Vagina (tissue), 2 donors: ENCODE measurements around the gene RSPH10B. TPM values are rescaled to one million over a fixed set of nuclear protein-coding genes. Genes with fewer than 3 reads are reported as not detected.
"Not testable (repeated sequence)": the region's sequence is repeated elsewhere in the genome, so short reads cannot be mapped to it uniquely, and the experiment has no call there.

Experiments
- DNase-seq, 2 donors: peaks; one replicate each; pipeline ENCODE4 v3.0.0-alpha.2; 2017; ENCODE audit errors: extremely low spot score in 2 of 2
- H3K27ac ChIP-seq: fragments of 200-600 bp; sonication (generic); one replicate; pipeline ENCODE4 v1.5.1; 2019
- H3K27me3 ChIP-seq: fragments of 200-600 bp; sonication (generic); one replicate; pipeline ENCODE4 v1.5.1; 2019
- H3K36me3 ChIP-seq, 2 donors: fragments of 200-600 bp; sonication (generic); one replicate each; pipeline ENCODE4 v1.5.1; 2017 to 2019
- H3K4me1 ChIP-seq: fragments of 200-600 bp; sonication (generic); one replicate; pipeline ENCODE4 v1.5.1; 2019
- H3K4me3 ChIP-seq, 2 donors: fragments of 200-600 bp; sonication (generic); 1 replicate in 1 of 2; 2 replicates in 1 of 2; pipeline ENCODE4 v1.5.1; 2016 to 2019
- H3K9me3 ChIP-seq: fragments of 200-600 bp; sonication (generic); one replicate; pipeline ENCODE4 v1.5.1; 2019
- intact Hi-C: fragments of 100-400 bp; cut with DNase I; formaldehyde crosslinking; loops from one replicate; pipeline ENCODE4 v1.15.1; 2023
- total RNA-seq: library from RNA; depleted of rRNA; stranded (reverse); fragments of >200 nt; gene quantifications from one replicate; pipeline ENCODE4 v1.2.3, GENCODE V29; 2016

RSPH10B gene
- total RNA-seq, 1 donor from 2014 or later, result not detected

DNA sequence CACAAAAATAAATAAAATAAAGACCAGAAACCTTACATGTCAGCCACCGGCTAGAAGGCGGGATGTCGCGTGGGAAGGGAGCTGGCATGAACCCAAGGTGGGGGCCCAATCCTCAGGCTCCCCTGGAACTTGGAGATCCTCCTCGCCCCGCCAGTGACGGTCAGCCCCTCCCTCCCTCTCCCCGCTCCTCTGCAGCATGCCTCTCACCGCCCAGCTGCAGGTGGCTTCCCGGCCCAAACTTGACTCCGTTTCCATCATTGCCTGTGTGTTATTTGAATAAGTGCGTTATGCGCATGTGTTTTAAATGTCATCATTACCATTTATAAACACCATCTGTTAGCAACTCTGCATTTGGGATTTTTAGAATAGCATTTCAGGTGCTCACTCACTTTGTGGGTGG lies 7.3 kb downstream of the RSPH10B start:
- H3K4me3 ChIP-seq, intact Hi-C loops, DNase-seq, H3K4me1 ChIP-seq, H3K27ac ChIP-seq, H3K27me3 ChIP-seq, H3K36me3 ChIP-seq, H3K9me3 ChIP-seq: not testable (repeated sequence)

DNA sequence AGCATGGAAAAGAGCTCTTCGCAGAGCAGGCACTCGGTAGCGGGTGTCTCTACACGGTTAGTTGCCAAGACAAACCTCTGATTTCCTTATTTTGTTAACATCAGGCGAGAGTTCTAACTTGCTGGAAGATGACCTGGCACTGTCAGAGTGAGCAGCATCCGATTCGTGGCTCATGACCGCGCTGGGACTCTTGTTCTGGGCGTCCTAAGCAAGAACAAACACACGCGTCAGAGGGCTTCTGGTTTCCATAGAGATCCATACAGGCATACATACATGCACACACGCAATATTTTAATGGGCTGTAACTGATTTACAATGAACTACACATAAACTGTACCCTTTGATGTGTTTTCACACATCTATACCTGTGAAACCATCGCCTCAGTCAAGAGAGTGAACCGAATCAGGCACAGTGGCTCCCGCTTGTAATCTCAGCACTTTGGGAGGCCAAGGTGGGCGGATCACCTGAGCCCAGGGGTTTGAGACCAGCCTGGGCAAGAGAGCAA lies 35.5 kb downstream of the RSPH10B start:
- H3K27ac ChIP-seq, H3K27me3 ChIP-seq, H3K36me3 ChIP-seq, H3K9me3 ChIP-seq, DNase-seq, H3K4me1 ChIP-seq, H3K4me3 ChIP-seq, intact Hi-C loops: not testable (repeated sequence)

DNA sequence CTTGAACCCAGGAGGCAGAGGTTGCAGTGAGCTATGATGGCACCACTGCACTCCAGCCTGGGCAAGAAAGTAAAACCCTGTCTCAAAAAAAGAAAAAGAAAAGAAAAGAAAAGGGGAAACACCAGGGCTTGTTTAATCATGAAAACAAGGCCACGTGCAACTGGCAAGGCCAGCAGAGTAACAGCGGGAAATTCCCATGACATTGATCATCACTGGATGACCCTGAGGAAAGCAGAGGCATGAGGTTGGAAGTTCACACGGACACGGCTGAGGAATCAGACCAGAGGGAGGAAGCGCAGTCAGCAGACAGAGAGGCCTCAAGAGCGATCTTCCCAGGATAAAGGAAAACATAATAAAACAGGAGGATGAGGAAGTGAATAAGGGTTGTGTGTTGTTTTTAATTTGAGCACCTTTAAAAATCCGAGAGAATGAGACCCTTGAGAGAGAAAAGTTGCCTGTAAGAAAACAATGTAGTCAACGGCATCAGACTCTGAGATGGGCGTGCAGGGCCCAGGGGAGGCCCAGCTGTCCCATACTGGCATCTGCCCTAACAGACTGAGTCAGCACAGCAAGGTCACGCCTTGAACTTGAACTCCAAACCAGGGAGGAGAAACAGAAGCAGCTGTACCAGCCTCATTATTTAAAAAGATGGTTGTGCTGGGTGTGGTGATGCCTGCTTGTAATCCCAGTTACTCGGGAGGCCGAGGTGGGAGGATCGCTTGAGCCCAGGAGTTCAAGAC lies 38.4 kb downstream of the RSPH10B start:
- H3K4me1 ChIP-seq, H3K9me3 ChIP-seq, H3K27me3 ChIP-seq, H3K4me3 ChIP-seq, DNase-seq, H3K36me3 ChIP-seq, intact Hi-C loops: not testable (repeated sequence)
- H3K27ac ChIP-seq, result peak overlapping the region; percentile 66

DNA sequence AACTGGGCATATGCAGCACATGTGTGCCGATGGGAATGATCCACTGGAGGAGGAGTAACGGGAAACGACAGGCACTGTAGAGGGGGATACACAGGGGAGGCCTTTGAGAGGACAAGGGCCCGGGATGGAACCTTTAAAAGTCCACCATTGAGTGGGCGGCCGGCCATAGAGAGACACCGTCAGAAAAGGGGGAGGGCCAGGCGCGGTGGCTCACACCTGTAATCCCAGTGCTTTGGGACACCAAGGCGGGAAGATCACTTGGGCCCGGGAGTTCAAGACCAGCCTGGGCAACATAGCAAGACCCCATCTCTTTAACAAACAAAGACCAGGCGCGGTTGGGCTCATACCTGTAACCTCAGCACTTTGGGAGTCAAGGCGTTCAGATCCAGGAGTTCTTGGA lies 39.2 kb downstream of the RSPH10B start:
- H3K27me3 ChIP-seq, H3K36me3 ChIP-seq, H3K9me3 ChIP-seq, H3K4me3 ChIP-seq, DNase-seq, H3K4me1 ChIP-seq, intact Hi-C loops: not testable (repeated sequence)
- peak overlapping the region; percentile 66 for H3K27ac ChIP-seq

DNA sequence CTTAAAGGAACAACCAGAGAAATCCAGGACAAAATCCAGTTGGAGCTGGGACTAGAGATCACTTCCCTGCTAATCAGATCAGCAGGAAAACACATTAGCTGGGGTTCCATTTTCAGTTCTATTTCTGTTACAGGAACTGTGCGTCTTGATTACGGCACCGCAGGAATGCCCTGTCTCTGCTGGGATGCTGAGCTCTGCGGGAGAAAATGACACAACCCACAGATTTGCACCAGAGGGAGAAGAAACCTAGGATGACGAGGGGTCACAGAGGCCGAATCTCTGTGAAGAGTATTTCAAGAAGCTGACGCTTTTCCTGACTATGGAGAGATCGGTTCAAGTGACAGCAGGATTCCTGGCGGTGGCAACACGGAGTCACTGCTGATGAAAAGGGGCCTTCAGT lies 40.2 kb downstream of the RSPH10B start:
- DNase-seq, H3K27me3 ChIP-seq, H3K27ac ChIP-seq, H3K4me3 ChIP-seq, H3K4me1 ChIP-seq, intact Hi-C loops, H3K36me3 ChIP-seq, H3K9me3 ChIP-seq: not testable (repeated sequence)

DNA sequence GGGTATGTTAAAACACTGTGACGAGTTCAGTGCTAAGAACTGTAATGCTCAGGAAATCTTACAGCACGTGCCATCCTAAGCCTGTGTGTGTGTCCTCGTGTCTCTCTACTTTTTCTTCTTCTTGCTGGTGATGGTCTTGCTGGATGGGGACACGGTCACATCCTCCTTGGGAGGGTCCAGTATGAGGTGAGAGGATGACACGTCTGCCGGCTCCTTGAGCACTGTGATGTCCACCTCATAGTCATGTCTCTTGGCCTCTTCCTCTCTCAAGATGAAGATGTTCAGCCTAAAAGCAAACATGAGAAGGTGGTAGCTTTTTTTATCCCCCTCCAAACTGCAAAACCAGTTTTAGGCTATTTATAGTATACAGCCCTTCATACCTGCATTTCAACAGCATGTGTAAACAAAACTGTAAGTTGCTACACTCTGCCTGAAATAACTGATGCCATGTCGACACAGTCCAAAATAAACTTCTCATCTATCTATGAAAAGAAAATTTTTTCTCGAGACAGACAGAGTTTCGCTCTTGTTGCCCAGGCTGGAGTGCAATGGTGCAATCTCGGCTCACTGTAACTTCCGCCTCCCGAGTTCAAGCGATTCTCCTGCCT lies 44.1 kb downstream of the RSPH10B start:
- intact Hi-C loops, H3K9me3 ChIP-seq, H3K4me3 ChIP-seq, H3K36me3 ChIP-seq, H3K27ac ChIP-seq, DNase-seq, H3K27me3 ChIP-seq, H3K4me1 ChIP-seq: not testable (repeated sequence)

DNA sequence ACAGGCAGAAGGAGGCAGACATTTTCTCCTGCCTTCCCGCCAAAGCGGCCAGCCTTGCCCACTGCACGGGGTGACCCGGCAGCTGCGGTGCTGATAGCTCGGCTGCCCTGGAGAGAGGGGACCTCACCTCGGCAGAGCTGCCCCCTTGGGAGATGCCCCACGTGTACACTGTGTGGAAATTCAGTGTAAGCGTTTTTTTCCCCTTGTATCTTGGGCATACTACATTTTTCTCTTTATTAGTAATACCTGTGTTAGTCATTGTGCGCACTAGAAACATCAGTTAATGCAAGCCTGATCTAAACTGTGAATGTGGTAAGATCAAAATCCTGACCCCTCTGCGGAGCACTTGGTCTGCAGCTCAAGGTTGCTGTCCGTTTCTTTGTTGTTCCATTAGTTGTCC lies 45.9 kb downstream of the RSPH10B start:
- intact Hi-C loops, DNase-seq, H3K9me3 ChIP-seq, H3K4me1 ChIP-seq, H3K27ac ChIP-seq, H3K27me3 ChIP-seq, H3K36me3 ChIP-seq, H3K4me3 ChIP-seq: not testable (repeated sequence)

DNA sequence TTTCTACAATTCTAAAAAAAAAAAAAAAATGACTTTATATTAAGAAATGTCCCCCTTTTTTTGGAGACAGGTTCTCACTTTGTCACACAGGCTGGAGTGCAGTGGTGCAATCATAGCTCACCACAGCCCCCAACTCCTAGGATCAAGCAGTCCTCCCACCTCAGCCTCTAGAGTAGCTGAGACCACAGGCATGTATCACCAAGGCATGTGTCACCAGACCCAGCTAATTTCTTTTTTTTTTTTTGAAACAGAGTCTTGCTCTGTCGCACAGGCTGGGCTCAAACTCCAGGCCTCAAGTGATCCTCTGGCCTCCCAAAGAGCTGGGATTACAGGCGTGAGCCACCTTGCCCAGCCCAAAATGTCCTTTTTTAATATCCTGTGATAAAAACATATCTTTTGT lies 46.3 kb downstream of the RSPH10B start:
- H3K27ac ChIP-seq, H3K9me3 ChIP-seq, H3K4me1 ChIP-seq, intact Hi-C loops, H3K27me3 ChIP-seq, DNase-seq, H3K36me3 ChIP-seq, H3K4me3 ChIP-seq: not testable (repeated sequence)

DNA sequence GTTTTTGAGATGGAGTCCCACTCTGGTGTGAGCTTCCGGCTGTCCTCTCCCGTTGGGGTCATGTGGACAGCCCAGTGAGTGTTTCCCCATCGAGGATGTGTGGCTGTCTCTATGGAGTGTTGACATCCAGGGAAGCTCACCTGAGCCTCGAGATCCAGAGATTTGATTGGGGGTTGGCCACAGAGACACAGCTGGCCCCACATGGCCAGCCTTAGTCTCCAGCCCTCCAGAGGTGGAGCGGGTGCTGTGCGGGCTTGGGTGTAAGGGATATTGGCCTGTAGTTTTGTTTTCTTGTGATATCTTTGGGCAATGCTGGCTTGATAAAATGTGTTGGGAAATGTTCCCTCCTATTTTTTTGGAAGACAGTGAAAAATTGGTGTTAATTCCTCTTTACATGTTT lies 54.0 kb downstream of the RSPH10B start:
- H3K27me3 ChIP-seq, DNase-seq, H3K36me3 ChIP-seq, H3K4me3 ChIP-seq, H3K27ac ChIP-seq, H3K9me3 ChIP-seq, intact Hi-C loops, H3K4me1 ChIP-seq: not testable (repeated sequence)

DNA sequence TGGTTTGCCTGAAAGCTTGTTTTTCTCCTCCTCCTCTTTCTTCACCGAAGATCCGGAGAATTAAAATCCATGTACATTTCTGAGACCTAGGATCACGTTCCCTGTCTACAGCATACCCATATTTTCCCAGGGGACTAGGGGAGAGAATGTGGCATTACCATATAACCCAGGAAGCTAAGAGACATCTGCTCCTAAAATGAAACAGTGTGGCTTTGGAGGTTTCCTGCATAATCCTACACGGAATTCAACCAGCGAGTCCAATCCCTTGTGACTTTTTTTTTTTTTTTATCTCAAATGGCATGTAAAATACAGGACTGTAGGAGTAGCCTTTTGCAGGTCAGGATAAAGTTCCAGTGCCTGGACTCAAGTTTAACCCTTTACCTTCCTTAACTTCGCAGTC lies 61.7 kb downstream of the RSPH10B start:
- H3K27ac ChIP-seq, H3K27me3 ChIP-seq, H3K9me3 ChIP-seq, H3K4me1 ChIP-seq, H3K4me3 ChIP-seq, H3K36me3 ChIP-seq, DNase-seq, intact Hi-C loops: not testable (repeated sequence)

DNA sequence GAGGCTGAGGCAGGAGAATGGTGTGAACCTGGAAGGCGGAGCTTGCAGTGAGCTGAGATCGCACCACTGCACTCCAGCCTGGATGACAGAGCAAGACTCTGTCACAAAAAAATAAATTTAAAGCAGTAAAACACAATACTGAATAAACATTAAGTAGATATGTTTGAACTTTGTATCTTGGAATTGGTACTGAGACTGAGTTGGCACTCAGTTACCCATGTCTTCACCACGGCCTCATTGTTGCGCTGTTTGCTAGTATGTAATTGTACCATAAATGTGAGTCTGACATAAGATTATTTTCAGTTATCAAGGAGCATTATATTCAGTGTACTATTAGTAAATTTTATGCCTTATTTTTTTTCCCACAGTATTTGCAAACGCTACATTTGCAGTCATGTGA lies 65.8 kb downstream of the RSPH10B start:
- H3K4me3 ChIP-seq, intact Hi-C loops, DNase-seq, H3K27ac ChIP-seq, H3K4me1 ChIP-seq, H3K27me3 ChIP-seq, H3K36me3 ChIP-seq, H3K9me3 ChIP-seq: not testable (repeated sequence)

DNA sequence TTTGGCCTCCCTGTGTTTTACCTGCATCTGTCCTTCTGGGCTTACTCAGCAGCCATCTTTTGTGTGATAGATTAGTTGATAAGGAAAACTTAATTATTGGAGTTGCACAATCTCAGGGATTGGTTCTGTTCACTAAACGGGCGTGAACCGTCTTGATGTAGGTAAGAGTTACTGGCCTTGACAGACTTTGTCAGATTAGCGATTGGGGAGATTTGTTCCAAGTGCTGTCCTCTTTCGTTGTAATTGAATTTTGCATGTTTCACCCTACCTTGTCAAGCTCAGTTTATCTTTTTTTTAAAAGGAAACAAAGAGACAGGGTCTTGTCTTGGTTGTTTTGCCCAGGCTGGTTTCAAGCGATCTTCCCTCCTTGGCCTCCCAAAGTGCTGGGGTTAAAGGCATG lies 67.5 kb downstream of the RSPH10B start:
- H3K4me1 ChIP-seq, H3K9me3 ChIP-seq, H3K27ac ChIP-seq, H3K27me3 ChIP-seq, H3K36me3 ChIP-seq, intact Hi-C loops, DNase-seq, H3K4me3 ChIP-seq: not testable (repeated sequence)

DNA sequence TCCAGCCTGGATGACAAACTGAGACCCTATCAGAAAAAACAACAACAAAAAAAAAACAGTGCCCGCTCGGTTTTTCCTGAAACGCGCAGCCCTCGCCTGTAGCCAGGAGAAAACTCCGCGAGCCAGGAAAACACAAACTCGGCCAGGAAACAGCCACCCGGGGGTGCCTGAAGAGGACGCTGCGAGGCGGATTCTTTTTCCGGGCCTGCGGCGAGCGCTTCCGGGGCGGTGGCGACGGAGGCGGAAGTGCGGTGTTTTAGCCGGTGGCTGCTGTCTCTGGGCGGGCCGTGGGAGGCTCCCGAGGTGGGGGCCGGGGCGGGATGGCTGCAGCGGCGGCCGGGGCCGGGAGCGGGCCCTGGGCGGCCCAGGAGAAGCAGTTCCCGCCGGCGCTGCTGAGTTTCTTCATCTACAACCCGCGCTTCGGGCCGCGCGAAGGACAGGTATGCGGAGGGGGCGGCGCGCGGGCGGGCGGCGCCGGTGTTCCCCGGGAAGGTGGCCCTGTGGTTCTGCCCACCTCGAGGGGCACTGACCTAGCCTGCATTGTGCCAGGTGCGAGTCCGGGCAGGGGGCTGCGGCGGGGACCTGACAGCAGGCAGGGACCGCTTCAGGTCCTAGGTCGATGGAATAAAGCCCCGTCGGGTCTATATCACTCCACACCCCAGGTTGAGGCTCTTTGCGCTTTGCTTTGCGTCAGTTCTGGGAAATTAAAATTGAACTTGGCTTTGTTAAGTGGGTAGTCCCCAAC lies 71.8 kb downstream of the RSPH10B start, which contains the start of gene CCZ1:
Gene CCZ1, plus strand, starts transcription at position 254 of the 745 bp plus-strand sequence. Its CDS starts 67 bp downstream, at position 321.
- H3K27me3 ChIP-seq, intact Hi-C loops, H3K4me1 ChIP-seq, DNase-seq, H3K9me3 ChIP-seq, H3K36me3 ChIP-seq: not testable (repeated sequence)
- Histone ChIP-seq H3K27ac (peak within 1 kb of the TSS; percentile 18), H3K4me3 (peak within 1 kb of the TSS; percentile 39 to 49)
